H7 (cell line): ENCODE results near the gene TAF6. TPM values are rescaled to one million over a fixed set of nuclear protein-coding genes. Genes with fewer than 3 reads are reported as not detected.

Source experiments
- DNase-seq: peaks from one replicate; pipeline ENCODE4 v3.0.0; 2012
- H3K27me3 ChIP-seq: 2 replicates; pipeline ENCODE4 v1.6.0; 2011; ENCODE audit warnings: mild to moderate bottlenecking, low read length; ENCODE audit not compliant: control insufficient read depth, insufficient read depth
- H3K36me3 ChIP-seq: replicated peaks from 2 replicates; pipeline ENCODE4 v1.5.1; 2011; ENCODE audit warnings: low read length; ENCODE audit not compliant: control insufficient read depth, insufficient read depth
- H3K4me3 ChIP-seq: 2 replicates; pipeline ENCODE4 v1.5.1; 2011; ENCODE audit warnings: low read depth, mild to moderate bottlenecking, control low read depth, low read length, moderate library complexity; ENCODE audit not compliant: insufficient read depth
- total RNA-seq: library from RNA; depleted of rRNA; stranded (reverse); fragments of >200 nt; shearing (Covaris generic); gene quantifications from 2 replicates; pipeline ENCODE4 v1.2.3, GENCODE V29; 2014

The TAF6 gene
- total RNA-seq, 1 experiment from 2014 or later, result 106 TPM

GRCh38 chr7:100119970-100120732, 993 bp upstream of the TAF6 start:
- peak overlapping the region; percentile 89 for H3K4me3 ChIP-seq
- peak; percentile 83 for DNase-seq
- no peaks in the 10 kb centered on the region; the same call in none of the 2 replicates for H3K36me3 ChIP-seq
- H3K27me3 ChIP-seq, result no peaks in the 10 kb centered on the region

- no peaks in the 10 kb centered on the region for H3K27me3 ChIP-seq
- H3K36me3 ChIP-seq, result peaks cover 3% of the 10 kb centered on the region
- peak overlapping the region; percentile 89 for H3K4me3 ChIP-seq
- DNase-seq, result no peak
These were observed 628 bp downstream of the TAF6 start for GRCh38 chr7:100118388-100119071.

GRCh38 chr7:100115026-100115425, 4.1 kb downstream of the TAF6 start:
- Histone ChIP-seq H3K27me3 (no peaks in the 10 kb centered on the region), H3K4me3 (no peak overlapping the region)
- DNase-seq, result no peak

GRCh38 chr7:100111914-100112313, 7.2 kb downstream of the TAF6 start:
- no peaks in the 10 kb centered on the region for H3K27me3 ChIP-seq
- DNase-seq, result peak; percentile 64
- H3K36me3 ChIP-seq, result peaks cover 35% of the 10 kb centered on the region
- no peak overlapping the region for H3K4me3 ChIP-seq

More at GRCh38 chr7:100115026-100115425, 4.1 kb downstream of the TAF6 start:
- peaks cover 17% of the 10 kb centered on the region for H3K36me3 ChIP-seq

GRCh38 chr7:100111156-100111555, 8.0 kb downstream of the TAF6 start:
- Histone ChIP-seq H3K4me3 (no peak overlapping the region), H3K27me3 (no peaks in the 10 kb centered on the region), H3K36me3 (peaks cover 36% of the 10 kb centered on the region)
- no peak for DNase-seq

- Histone ChIP-seq H3K36me3 (peaks cover 41% of the 10 kb centered on the region), H3K27me3 (no peaks in the 10 kb centered on the region), H3K4me3 (no peak overlapping the region)
- DNase-seq, result no peak
These were observed 9.5 kb downstream of the TAF6 start for GRCh38 chr7:100109521-100110163.

- no peak for DNase-seq
- no peak overlapping the region for H3K4me3 ChIP-seq
- H3K36me3 ChIP-seq, result peaks cover 35% of the 10 kb centered on the region
- H3K27me3 ChIP-seq, result no peaks in the 10 kb centered on the region
These were observed 11.3 kb downstream of the TAF6 start for GRCh38 chr7:100107890-100108289.

- H3K36me3 ChIP-seq, result peaks cover 32% of the 10 kb centered on the region
These were observed 11.9 kb downstream of the TAF6 start for GRCh38 chr7:100107125-100107737.

GRCh38 chr7:100106633-100107032, 12.5 kb downstream of the TAF6 start:
- Histone ChIP-seq H3K36me3 (peaks cover 29% of the 10 kb centered on the region), H3K4me3 (no peak overlapping the region), H3K27me3 (no peaks in the 10 kb centered on the region)
- DNase-seq, result peak; percentile 25

More at GRCh38 chr7:100107125-100107737, 11.9 kb downstream of the TAF6 start:
- peak; percentile 49 for DNase-seq
- no peaks in the 10 kb centered on the region for H3K27me3 ChIP-seq
- no peak overlapping the region for H3K4me3 ChIP-seq

GRCh38 chr7:100105534-100105933, 13.6 kb downstream of the TAF6 start:
- Histone ChIP-seq H3K27me3 (no peaks in the 10 kb centered on the region), H3K4me3 (no peak overlapping the region), H3K36me3 (peaks cover 24% of the 10 kb centered on the region)
- no peak for DNase-seq

GRCh38 chr7:100102950-100103840, 16.0 kb downstream of the TAF6 start:
- no peaks in the 10 kb centered on the region for H3K27me3 ChIP-seq
- peaks cover 30% of the 10 kb centered on the region for H3K36me3 ChIP-seq
- no peak overlapping the region for H3K4me3 ChIP-seq
- DNase-seq, result no peak

GRCh38 chr7:100101016-100101862, 17.9 kb downstream of the TAF6 start, which contains the start of the genes AP4M1 and MCM7:
Gene AP4M1 (plus strand): TSS chr7:100101643. CDS start chr7:100101715, 72 bp downstream.
Gene MCM7 (minus strand): TSS chr7:100101397. CDS start chr7:100101294, 103 bp downstream.
- DNase-seq, result peak; percentile 100
- H3K4me3 ChIP-seq, result peak within 1 kb of the TSS; percentile 99
- no peaks in the 10 kb centered on the region for H3K27me3 ChIP-seq
- peaks cover 36% of the 10 kb centered on the region for H3K36me3 ChIP-seq
